ENCODE measurements around the gene FAM107B.

DNA sequence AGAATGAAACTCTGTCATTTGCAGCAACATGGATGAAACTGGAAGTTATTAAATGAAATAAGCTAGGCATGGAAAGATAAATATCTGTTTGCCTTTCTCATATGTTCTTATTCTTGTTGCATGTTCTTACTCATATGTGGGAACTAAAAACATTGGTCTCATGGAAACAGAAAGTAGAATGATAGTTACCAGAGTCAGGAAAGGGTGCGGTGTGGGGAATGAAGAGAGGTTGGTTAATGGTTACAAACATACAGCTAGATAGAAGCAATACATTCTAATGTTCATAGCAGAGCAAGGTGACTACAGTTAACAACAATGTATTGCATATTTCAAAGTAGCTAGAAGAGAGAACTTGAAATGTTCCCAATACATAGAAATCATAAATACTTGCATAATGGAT, 105.1 kb downstream of the FAM107B start:
- TF ChIP-seq, protein P1, sequence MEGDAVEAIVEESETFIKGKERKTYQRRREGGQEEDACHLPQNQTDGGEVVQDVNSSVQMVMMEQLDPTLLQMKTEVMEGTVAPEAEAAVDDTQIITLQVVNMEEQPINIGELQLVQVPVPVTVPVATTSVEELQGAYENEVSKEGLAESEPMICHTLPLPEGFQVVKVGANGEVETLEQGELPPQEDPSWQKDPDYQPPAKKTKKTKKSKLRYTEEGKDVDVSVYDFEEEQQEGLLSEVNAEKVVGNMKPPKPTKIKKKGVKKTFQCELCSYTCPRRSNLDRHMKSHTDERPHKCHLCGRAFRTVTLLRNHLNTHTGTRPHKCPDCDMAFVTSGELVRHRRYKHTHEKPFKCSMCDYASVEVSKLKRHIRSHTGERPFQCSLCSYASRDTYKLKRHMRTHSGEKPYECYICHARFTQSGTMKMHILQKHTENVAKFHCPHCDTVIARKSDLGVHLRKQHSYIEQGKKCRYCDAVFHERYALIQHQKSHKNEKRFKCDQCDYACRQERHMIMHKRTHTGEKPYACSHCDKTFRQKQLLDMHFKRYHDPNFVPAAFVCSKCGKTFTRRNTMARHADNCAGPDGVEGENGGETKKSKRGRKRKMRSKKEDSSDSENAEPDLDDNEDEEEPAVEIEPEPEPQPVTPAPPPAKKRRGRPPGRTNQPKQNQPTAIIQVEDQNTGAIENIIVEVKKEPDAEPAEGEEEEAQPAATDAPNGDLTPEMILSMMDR (IDR thresholded peaks at IDR 0.05), result no peak
- no peak for TF ChIP-seq POLR2A (IDR thresholded peaks at IDR 0.05)

All from right lobe of liver (tissue), 4 donors.